CD4-positive, alpha-beta T cell treated with Interferon gamma for 1 hour (primary cell): ENCODE measurements around the gene CHKA.

Experiments used
- DNase-seq: peaks from one replicate; pipeline ENCODE4 v3.0.0-alpha.2; 2020

Gene CHKA

GRCh38 chr11:68012843-68013610 lies 108.2 kb downstream of the CHKA start:
- no peak for DNase-seq

DNA sequence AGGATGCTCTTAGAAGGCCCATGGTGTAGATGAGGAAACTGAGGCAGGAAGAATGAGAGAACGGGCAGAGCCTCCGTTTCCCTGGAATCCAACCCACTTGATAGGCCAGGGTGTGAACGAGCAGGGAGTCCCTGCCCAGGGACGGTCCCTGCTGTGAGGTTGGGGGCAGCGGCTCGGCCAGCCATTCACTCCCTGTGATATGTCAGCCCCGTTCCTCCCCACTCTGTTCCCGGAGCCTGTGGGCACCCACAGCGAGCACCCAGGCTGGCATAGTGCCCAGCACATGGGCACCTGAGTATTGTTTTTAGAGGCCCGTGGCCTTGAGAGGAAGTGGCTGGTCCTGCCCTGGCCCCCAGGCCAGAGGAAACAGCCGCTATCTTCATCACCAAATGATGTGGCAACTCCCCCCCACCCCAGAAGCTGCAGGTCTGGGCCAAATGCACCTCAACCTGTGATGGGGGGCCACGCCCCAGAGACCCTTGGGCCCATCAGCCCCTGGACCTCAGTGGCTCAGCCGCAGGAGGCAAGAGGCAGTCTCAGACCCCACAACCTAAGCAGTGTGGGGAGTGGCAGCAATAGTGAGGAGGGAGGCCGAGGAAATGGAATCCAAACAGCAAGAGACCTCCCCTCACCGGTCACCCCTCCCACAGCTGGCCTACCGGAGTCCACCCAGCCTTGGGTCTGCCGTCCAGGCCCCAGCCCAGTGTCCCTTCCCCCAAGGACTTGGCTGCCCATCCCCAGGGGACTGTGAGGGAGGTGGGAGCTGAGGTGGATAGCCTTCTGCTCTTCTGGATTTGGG lies 108.9 kb downstream of the CHKA start:
- no peak for DNase-seq

GRCh38 chr11:68011051-68011943 lies 109.9 kb downstream of the CHKA start:
- no peak for DNase-seq

DNA sequence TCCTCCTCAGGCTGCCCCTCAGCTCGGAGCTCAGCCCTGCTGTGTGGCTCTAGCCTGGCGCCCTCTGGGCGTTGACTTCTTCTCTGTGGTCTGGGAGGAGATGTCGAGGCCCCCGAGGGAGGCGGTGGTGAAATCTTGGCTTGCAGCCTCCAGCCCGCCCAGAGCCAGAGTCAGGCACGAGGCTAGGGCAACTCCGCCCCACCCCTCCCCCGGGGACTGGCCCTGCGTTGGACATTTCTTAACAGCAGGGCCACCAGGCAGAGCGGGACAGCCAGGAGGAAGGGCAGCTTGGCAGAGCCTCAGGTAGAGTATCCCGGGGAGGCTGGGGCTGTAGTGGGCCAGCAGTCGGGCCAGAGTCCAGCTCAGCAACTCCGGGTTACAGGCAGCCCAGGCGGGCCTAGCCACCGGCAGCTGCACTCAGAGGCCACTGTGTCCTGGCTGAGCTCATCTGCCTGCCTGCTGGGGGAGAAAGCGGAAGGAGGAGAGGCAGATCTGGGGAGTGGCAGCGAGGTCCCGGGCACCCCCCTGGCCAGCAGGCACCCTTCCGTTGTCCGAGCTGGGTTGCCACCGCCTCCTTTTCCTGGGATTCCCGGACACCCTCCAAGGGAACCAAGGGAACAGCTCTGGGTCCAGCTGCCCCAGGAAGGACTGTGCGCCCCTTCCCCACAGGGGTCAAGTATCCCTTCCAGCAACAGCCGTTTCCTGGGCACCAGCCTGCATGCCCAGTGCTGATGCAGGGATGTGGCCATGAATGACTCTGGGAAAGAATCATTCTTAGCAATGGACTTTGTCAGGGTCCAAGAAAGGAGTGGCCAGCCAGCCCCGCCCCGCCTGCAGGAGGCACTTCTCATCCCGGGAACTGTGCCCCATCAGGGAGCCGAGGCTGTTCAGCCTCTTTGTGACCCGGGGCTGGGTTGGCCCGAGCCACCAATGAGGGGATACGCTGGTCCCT lies 110.8 kb downstream of the CHKA start, which contains the start of gene ALDH3B1:
Gene ALDH3B1 (plus strand): TSS at position 238 of the 952 bp plus-strand sequence. CDS start 4,971 bp downstream, outside the sequence.
- DNase-seq = peak; percentile 65

- no peak for DNase-seq
These were observed 111.6 kb downstream of the CHKA start for GRCh38 chr11:68009391-68010089.

- DNase-seq = peak; percentile 27
These were observed 112.5 kb downstream of the CHKA start for GRCh38 chr11:68008381-68009337.

DNA sequence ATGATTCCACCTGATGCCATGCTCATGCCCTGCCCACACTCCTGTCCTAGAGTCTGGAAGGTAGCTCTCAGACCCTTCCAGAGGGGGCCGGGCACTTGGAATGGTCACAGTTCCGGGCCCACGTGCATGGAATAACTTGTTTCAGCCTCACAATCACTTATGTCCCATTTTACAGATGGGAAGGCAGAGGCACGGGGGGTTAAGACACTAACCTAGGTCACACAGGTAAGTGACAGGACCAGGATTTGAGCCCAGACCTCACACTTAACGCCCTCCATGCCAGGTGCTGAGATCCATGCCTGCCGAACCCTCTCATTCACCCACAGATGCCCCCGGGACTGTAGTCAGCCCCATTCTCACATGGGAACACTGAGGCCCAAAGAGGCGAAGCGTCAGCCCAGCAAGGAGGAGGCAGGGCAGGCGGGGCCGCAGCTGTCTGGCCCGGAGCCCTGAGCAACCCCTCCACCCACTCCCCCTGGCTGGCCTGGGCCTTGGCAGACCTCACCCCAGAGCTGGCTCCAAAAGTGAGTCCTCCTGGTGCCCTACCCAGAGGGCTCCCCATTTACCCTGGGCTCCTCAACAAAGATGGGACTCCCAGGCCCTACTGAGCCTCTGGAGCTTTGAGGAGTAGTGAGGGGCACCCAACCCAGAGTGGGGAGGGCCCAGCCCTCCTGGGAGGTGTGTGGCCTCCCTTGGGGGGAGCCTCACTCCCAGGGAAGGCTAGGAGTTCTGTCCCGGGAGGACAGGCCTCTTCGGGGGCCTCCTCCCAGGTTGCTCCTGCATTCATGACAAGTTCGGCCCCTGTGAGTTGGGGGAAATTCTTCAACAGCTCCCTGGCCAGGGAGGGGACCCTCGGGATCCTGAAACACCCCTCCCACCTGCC lies 113.4 kb downstream of the CHKA start:
- no peak for DNase-seq

- DNase-seq = no peak
These were observed 114.5 kb downstream of the CHKA start for GRCh38 chr11:68006606-68007166.

DNA sequence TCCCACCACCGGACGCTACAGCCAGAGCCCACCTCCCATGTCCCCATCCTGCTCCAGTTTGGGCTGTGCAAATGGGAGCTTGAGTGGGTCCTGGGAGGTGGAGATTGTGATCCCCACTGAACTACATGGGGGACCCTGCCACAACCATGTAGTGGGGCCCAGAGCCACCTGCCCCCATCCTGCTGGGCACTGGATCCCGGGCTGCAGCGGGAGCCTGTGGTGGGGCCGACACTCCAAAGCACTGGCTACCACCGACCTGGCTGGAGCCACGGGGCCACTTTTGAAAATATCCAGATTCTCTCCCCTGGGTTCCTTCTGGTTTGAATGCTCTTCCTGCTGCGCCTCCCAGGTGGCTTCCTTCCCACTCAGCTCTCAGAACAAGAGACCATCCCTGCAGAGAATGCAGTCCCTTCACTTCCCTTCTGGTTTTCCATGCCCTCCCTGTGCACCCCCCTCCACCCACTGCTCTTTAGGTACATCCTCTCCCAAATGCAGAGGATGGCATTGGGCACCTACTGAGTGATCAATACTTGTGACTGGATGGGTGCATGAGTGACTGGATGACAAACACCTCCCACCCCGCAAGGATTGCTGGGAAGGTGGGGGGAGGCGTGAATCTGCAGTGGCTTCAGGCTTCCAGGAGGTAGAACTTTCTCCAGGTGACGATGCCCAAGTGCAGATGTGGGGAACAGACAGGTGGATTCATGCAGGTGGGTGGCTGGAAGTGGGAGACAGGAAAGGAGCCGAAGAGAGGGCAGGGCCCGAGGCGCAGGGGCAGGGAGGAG lies 116.4 kb downstream of the CHKA start:
- no peak for DNase-seq

GRCh38 chr11:68003846-68004550 lies 117.2 kb downstream of the CHKA start, which contains the start of gene UNC93B1:
UNC93B1 (minus strand) TSS chr11:68004097; CDS start chr11:68004043, 54 bp downstream.
- peak; percentile 85 for DNase-seq

DNA sequence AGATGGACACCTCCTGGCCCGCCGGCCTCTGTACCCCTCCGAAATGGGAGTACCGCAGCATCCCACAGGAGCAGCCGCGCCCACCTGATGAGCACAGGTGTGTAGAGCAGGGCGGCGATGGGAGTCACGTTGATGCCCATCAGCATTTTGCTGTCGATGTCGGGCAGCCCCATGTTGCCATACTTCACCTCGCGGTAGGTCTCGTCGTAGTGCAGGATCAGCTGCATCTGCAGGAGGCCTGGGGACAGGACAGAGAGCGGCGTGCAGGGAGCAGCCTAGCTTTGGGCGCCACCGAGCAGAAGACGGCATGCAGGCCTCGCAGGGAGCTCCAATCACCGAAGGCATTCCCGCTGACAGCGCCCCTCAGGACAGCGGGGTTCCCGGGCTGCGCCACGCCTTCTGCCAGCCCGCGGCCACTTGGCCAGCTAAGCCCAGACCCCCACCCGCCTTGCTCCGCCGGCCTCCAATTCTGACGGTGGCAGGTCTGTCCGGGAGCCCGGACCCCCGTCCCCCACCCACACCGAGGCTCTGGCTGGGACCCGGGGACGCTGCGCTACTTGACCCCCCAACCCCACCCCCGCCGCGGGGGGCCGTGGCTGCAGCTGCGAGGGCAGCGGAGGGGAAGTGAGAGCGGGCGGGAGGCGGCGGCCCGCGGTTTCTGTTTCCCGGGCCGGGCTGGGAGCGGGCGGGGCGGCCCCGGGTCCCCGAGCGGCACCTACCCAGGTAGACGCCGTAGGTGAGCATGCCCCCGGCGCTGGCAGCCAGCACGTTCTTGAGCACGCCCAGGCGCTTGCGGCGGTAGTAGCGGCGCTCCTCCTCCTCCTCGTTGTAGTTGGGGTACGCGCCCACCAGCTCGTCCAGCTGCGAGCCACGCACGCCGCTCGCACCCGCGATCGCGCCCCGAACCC lies 118.0 kb downstream of the CHKA start:
- peak; percentile 65 for DNase-seq
